Glutamatergic neuron (in vitro differentiated cells): Measurements from ENCODE around the gene CDC42BPB. TPM values are rescaled to one million over a fixed set of nuclear protein-coding genes. Genes with fewer than 3 reads are reported as not detected.

Source experiments
- DNase-seq: peaks from one replicate; pipeline ENCODE4 v3.0.0; 2022
- H3K27ac Mint-ChIP-seq: one replicate; pipeline ENCODE4 v1.8.0; 2020; ENCODE audit warnings: mild to moderate bottlenecking, mixed read lengths, inconsistent platforms; ENCODE audit not compliant: unreplicated experiment
- H3K27me3 Mint-ChIP-seq: one replicate; pipeline ENCODE4 v1.8.0; 2020; ENCODE audit warnings: mild to moderate bottlenecking, moderate library complexity, mixed read lengths, inconsistent platforms; ENCODE audit not compliant: unreplicated experiment
- H3K36me3 Mint-ChIP-seq: one replicate; pipeline ENCODE4 v1.8.0; 2020; ENCODE audit warnings: mild to moderate bottlenecking, mixed read lengths, inconsistent platforms; ENCODE audit not compliant: unreplicated experiment
- H3K4me1 Mint-ChIP-seq: one replicate; pipeline ENCODE4 v1.8.0; 2020; ENCODE audit warnings: mild to moderate bottlenecking, low read depth, mixed read lengths, inconsistent platforms; ENCODE audit not compliant: unreplicated experiment
- H3K4me3 Mint-ChIP-seq: one replicate; pipeline ENCODE4 v1.8.0; 2020; ENCODE audit warnings: mild to moderate bottlenecking, mixed read lengths, inconsistent platforms; ENCODE audit not compliant: unreplicated experiment
- H3K9me3 Mint-ChIP-seq: one replicate; pipeline ENCODE4 v1.8.0; 2020; ENCODE audit warnings: mild to moderate bottlenecking, moderate library complexity, mixed read lengths, inconsistent platforms; ENCODE audit not compliant: unreplicated experiment
- total RNA-seq: library from RNA; stranded (reverse); fragmentation: NEBNext Ultra II Directional; extraction: Animal tissue kit (Norgen Biotek cat#: 25700); gene quantifications from one replicate; pipeline ENCODE4 v1.2.1, GENCODE V29; 2021; ENCODE audit not compliant: unreplicated experiment
- TF ChIP-seq, protein P1 (sequence below): fragments of 200-600 bp; sonication (generic); IDR thresholded peaks from one replicate; pipeline ENCODE4 v1.5.0; 2021; ENCODE audit not compliant: partially characterized antibody, unreplicated experiment

Gene CDC42BPB
- total RNA-seq, 1 donor from 2014 or later = 125 TPM

DNA sequence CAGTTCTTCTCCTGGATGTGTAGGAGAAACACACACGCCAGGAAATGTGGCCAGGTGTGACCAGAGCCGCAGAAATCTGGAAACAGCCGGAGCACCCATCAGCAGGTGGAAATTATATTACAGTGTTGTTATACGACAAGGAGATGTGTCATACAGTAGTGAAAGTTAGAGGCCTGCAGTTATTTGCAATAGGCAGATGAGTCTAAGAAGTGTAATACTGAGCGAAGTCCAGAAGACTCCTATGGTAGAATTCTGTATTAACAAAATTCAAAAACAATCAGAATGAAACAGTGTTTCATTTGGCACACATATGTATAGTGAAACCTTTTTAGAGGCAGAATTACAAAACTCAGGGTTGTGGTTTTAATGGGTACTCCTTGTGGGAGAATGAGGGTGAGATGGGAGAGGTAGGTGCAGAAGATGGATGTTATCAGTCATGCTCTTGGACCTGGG lies 174.2 kb downstream of the CDC42BPB start:
- H3K4me1 Mint-ChIP-seq = peaks cover 5% of the 10 kb centered on the region
- H3K27me3 Mint-ChIP-seq = no peaks in the 10 kb centered on the region
- H3K9me3 Mint-ChIP-seq = no peaks in the 10 kb centered on the region
- TF ChIP-seq, protein P1, sequence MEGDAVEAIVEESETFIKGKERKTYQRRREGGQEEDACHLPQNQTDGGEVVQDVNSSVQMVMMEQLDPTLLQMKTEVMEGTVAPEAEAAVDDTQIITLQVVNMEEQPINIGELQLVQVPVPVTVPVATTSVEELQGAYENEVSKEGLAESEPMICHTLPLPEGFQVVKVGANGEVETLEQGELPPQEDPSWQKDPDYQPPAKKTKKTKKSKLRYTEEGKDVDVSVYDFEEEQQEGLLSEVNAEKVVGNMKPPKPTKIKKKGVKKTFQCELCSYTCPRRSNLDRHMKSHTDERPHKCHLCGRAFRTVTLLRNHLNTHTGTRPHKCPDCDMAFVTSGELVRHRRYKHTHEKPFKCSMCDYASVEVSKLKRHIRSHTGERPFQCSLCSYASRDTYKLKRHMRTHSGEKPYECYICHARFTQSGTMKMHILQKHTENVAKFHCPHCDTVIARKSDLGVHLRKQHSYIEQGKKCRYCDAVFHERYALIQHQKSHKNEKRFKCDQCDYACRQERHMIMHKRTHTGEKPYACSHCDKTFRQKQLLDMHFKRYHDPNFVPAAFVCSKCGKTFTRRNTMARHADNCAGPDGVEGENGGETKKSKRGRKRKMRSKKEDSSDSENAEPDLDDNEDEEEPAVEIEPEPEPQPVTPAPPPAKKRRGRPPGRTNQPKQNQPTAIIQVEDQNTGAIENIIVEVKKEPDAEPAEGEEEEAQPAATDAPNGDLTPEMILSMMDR = no peak
- H3K36me3 Mint-ChIP-seq = no peaks in the 10 kb centered on the region
- H3K27ac Mint-ChIP-seq = no peak overlapping the region
- no peak for DNase-seq
- H3K4me3 Mint-ChIP-seq = no peak overlapping the region

Other genes with a start within 250 kb of the CDC42BPB start
- gene AMN, start 134.9 kb downstream of the CDC42BPB start, total RNA-seq = 0.34 TPM
- gene LBHD2, start 26.7 kb upstream of the CDC42BPB start, total RNA-seq = not detected
- gene EXOC3L4, start 37.2 kb upstream of the CDC42BPB start, total RNA-seq = 0.81 TPM
- 4.3 TPM for gene TNFAIP2, start 65.9 kb upstream of the CDC42BPB start, total RNA-seq